ENCODE data around the gene ATP6AP2. TPM values are rescaled to one million over a fixed set of nuclear protein-coding genes. Genes with fewer than 3 reads are reported as not detected.

Gene ATP6AP2
- total RNA-seq, 1 experiment from 2014 or later = 72.7 TPM

DNA sequence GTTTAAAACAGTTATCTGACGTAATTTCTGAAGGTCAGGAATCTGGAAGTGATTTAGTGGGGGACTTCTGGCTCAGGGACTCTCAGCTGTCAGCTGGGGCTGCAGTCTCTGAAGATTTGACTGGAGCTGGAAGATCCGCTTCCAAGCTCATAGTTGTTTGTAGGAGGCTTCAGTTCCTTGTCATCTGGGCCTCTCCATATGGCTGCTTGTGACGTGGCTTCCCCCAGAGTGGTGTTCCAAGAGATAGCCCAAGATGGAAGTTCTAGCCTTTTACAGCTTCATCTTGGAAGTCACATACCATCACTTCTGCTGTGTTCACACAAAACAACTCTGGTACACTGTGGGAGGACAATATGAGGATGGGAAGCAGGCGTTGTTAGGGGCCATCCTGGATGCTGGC is 44.5 kb downstream of the ATP6AP2 start:
- Histone ChIP-seq H3K27ac (ENCODE audit: low read length) (no peak overlapping the region), H3K9me3 (ENCODE audit: control insufficient read depth, insufficient read depth, low read depth, low read length) (no peaks in the 10 kb centered on the region), H3K4me3 (ENCODE audit: low read depth in 2 of 2, low read length in 2 of 2) (no peak overlapping the region), H3K4me1 (ENCODE audit: control insufficient read depth, insufficient read depth, low read length) (no peaks in the 10 kb centered on the region), H3K36me3 (ENCODE audit: control insufficient read depth, insufficient read depth, low read length) (no peaks in the 10 kb centered on the region), H3K27me3 (ENCODE audit: control insufficient read depth, insufficient read depth, low read length) (no peaks in the 10 kb centered on the region)
- intact Hi-C loops (cut with micrococcal nuclease; ENCODE audit: unreplicated experiment) (no loop called here), in situ Hi-C loops (cut with HindIII; ENCODE audit: low pct_unique_long_range_greater_than_20kb, low sequenced_read_pairs) (no loop called here)
- no peak for ATAC-seq
- DNase-seq (ENCODE audit: low read depth, low spot score) = no peak
- POLR2A ChIA-PET = no interaction called here
- CTCF ChIA-PET = interaction anchor here (0.6 kb wide), 1 partner anchor 81 kb away, joined by 3 read pairs; no protein-coding TSS in a partner anchor
- no TSS peak for BruUV-seq (replicated peaks)
- TF ChIP-seq POLR2AphosphoS5 (IDR thresholded peaks at IDR 0.05; ENCODE audit: low read depth, low read length) (no peak), TCF7L2 (IDR thresholded peaks at IDR 0.05; ENCODE audit: low read depth, low read length) (no peak), SIN3A (IDR thresholded peaks at IDR 0.05; ENCODE audit: borderline replicate concordance, insufficient read depth, low read depth, low read length) (no peak)
- TF ChIP-seq, protein P1, sequence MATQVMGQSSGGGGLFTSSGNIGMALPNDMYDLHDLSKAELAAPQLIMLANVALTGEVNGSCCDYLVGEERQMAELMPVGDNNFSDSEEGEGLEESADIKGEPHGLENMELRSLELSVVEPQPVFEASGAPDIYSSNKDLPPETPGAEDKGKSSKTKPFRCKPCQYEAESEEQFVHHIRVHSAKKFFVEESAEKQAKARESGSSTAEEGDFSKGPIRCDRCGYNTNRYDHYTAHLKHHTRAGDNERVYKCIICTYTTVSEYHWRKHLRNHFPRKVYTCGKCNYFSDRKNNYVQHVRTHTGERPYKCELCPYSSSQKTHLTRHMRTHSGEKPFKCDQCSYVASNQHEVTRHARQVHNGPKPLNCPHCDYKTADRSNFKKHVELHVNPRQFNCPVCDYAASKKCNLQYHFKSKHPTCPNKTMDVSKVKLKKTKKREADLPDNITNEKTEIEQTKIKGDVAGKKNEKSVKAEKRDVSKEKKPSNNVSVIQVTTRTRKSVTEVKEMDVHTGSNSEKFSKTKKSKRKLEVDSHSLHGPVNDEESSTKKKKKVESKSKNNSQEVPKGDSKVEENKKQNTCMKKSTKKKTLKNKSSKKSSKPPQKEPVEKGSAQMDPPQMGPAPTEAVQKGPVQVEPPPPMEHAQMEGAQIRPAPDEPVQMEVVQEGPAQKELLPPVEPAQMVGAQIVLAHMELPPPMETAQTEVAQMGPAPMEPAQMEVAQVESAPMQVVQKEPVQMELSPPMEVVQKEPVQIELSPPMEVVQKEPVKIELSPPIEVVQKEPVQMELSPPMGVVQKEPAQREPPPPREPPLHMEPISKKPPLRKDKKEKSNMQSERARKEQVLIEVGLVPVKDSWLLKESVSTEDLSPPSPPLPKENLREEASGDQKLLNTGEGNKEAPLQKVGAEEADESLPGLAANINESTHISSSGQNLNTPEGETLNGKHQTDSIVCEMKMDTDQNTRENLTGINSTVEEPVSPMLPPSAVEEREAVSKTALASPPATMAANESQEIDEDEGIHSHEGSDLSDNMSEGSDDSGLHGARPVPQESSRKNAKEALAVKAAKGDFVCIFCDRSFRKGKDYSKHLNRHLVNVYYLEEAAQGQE (IDR thresholded peaks at IDR 0.05; ENCODE audit: insufficient read depth in 1 of 2, low read depth in 2 of 2, low read length in 1 of 2) = no peak
- TF ChIP-seq, protein P2, sequence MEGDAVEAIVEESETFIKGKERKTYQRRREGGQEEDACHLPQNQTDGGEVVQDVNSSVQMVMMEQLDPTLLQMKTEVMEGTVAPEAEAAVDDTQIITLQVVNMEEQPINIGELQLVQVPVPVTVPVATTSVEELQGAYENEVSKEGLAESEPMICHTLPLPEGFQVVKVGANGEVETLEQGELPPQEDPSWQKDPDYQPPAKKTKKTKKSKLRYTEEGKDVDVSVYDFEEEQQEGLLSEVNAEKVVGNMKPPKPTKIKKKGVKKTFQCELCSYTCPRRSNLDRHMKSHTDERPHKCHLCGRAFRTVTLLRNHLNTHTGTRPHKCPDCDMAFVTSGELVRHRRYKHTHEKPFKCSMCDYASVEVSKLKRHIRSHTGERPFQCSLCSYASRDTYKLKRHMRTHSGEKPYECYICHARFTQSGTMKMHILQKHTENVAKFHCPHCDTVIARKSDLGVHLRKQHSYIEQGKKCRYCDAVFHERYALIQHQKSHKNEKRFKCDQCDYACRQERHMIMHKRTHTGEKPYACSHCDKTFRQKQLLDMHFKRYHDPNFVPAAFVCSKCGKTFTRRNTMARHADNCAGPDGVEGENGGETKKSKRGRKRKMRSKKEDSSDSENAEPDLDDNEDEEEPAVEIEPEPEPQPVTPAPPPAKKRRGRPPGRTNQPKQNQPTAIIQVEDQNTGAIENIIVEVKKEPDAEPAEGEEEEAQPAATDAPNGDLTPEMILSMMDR (IDR thresholded peaks at IDR 0.05) = no peak

DNA sequence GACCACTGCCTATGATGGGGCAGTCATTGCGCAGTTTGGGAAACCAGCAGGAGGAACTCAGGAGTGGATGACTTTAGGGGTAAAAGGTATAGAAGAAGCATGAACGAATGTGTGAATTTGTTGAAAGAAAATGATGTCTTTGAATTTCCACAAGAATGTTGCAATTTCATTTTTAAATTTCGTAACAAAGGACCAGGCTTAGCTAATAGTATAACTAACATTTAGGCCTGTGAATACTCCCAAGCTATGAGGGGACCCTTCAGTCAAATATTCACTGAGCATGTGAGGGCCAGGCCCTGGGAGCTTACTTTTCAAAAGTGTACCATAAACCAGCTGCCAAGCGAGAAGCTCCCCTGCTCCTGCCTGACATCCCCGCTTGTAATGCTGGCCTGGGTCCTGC is 47.7 kb downstream of the ATP6AP2 start:
- no peaks in the 10 kb centered on the region; the same call in 1 of the 2 replicates for H3K36me3 ChIP-seq (ENCODE audit: control insufficient read depth, insufficient read depth, low read length)
- DNase-seq (ENCODE audit: low read depth, low spot score) (no peak), ATAC-seq (no peak)
- H3K27ac ChIP-seq (ENCODE audit: low read length) = no peak overlapping the region
- no peaks in the 10 kb centered on the region for H3K9me3 ChIP-seq (ENCODE audit: control insufficient read depth, insufficient read depth, low read depth, low read length)
- ChIA-PET POLR2A (no interaction called here), CTCF (interaction anchor here (0.7 kb wide), 1 partner anchor 165 kb away, joined by 5 read pairs; no protein-coding TSS in a partner anchor)
- H3K27me3 ChIP-seq (ENCODE audit: control insufficient read depth, insufficient read depth, low read length) = no peaks in the 10 kb centered on the region
- no peak overlapping the region for H3K4me3 ChIP-seq (ENCODE audit: low read depth in 2 of 2, low read length in 2 of 2)
- no peaks in the 10 kb centered on the region for H3K4me1 ChIP-seq (ENCODE audit: control insufficient read depth, insufficient read depth, low read length)
- TF ChIP-seq, protein P2 (IDR thresholded peaks at IDR 0.05) = no peak
- TF ChIP-seq SIN3A (IDR thresholded peaks at IDR 0.05; ENCODE audit: borderline replicate concordance, insufficient read depth, low read depth, low read length) = no peak
- TF ChIP-seq, protein P1 (IDR thresholded peaks at IDR 0.05; ENCODE audit: insufficient read depth in 1 of 2, low read depth in 2 of 2, low read length in 1 of 2) = no peak
- TF ChIP-seq POLR2AphosphoS5 (IDR thresholded peaks at IDR 0.05; ENCODE audit: low read depth, low read length) = no peak
- no peak for TF ChIP-seq TCF7L2 (IDR thresholded peaks at IDR 0.05; ENCODE audit: low read depth, low read length)
- intact Hi-C loops (cut with micrococcal nuclease; ENCODE audit: unreplicated experiment) (no loop called here), in situ Hi-C loops (cut with HindIII; ENCODE audit: low pct_unique_long_range_greater_than_20kb, low sequenced_read_pairs) (no loop called here)
- no TSS peak for BruUV-seq (replicated peaks)
